HepG2 (cell line): ENCODE results near the gene SPECC1L. TPM values are rescaled to one million over a fixed set of nuclear protein-coding genes. Genes with fewer than 3 reads are reported as not detected.

Source experiments
- ATAC-seq: fragments of 200-7000 bp; cut with Tn5 transposase; 3 replicates; pipeline ENCODE4 v1.9.1; 2020; ENCODE audit warnings: mild to moderate bottlenecking, moderate library complexity
- BruUV-seq: library from RNA; stranded (reverse); fragments of 400-500 nt; replicated peaks from 2 replicates; lab custom pipeline; 2021; lab: Mats Ljungman, UMichigan
- CTCF ChIA-PET: fragments of 300-600 bp; formaldehyde crosslinking; extraction: SDS; loops from one replicate; lab custom pipeline; 2021; ENCODE audit warnings: low total read pairs, inconsistent platforms, low intra/inter-chr PET ratio; lab: Yijun Ruan, JAX
- POLR2A ChIA-PET: fragments of 350-600 bp; sonication (Branson Sonifier 250); formaldehyde crosslinking; loops from one replicate; lab custom pipeline; 2020; ENCODE audit warnings: antibody characterized with exemption, inconsistent platforms; lab: Yijun Ruan, JAX
- DNase-seq: peaks from one replicate; pipeline ENCODE4 v3.0.0-alpha.2; 2015; ENCODE audit warnings: low spot score
- FAIRE-seq: peaks from 3 replicates; lab custom pipeline; 2011; peaks lifted over from hg19 to GRCh38; lab: Jason Lieb, UNC
- H2AFZ ChIP-seq: one replicate; pipeline ENCODE4 v1.6.1; 2011; ENCODE audit warnings: low read length, inconsistent platforms
- H3K27ac ChIP-seq: fragments of 300-600 bp; 3 replicates; pipeline ENCODE4 v1.8.0; 2011; ENCODE audit warnings: mixed run types, mild to moderate bottlenecking, mixed read lengths, low read length, inconsistent platforms; ENCODE audit not compliant: insufficient read depth; ENCODE audit errors: extremely low read length
- H3K27me3 ChIP-seq, 2 experiments: fragments of 200-600 bp in 1 of 2; 2 replicates in 1 of 2; 3 replicates in 1 of 2; pipeline versions ENCODE4 v1.6.0 to v1.8.0; 2011; ENCODE audit warnings: low read length in 2 of 2, mild to moderate bottlenecking in 2 of 2, moderate library complexity in 2 of 2, inconsistent platforms in 1 of 2; ENCODE audit not compliant: insufficient read depth in 2 of 2, control insufficient read depth in 1 of 2
- H3K36me3 ChIP-seq, 2 experiments: fragments of 200-600 bp in 1 of 2; replicated peaks in 1 of 2; 2 replicates in 1 of 2; 3 replicates in 1 of 2; pipeline versions ENCODE4 v1.5.1 to v1.8.0; 2011; ENCODE audit warnings: low read length in 2 of 2, inconsistent platforms in 1 of 2; ENCODE audit not compliant: insufficient read depth in 2 of 2, control insufficient read depth in 1 of 2
- H3K4me1 ChIP-seq: 2 replicates; pipeline ENCODE4 v1.5.1; 2012; ENCODE audit warnings: low read length, inconsistent platforms; ENCODE audit not compliant: insufficient read depth
- H3K4me2 ChIP-seq: 2 replicates; pipeline ENCODE4 v1.6.0; 2011; ENCODE audit warnings: low read depth, low read length, inconsistent platforms
- H3K4me3 ChIP-seq, 3 experiments: fragments of 200-600 bp in 1 of 3; sonication (generic), shearing (Covaris generic) in 1 of 3; replicated peaks in 1 of 3; 2 replicates each; pipeline ENCODE4 v1.5.1; 2011 to 2016; ENCODE audit warnings: low read length in 3 of 3, inconsistent platforms in 2 of 3, low read depth in 2 of 3, mild to moderate bottlenecking in 2 of 3, control low read depth in 1 of 3, mixed read lengths in 1 of 3; ENCODE audit not compliant: insufficient read depth in 1 of 3
- H3K79me2 ChIP-seq: one replicate; pipeline ENCODE4 v1.6.1; 2011; ENCODE audit warnings: low read length, inconsistent platforms; ENCODE audit not compliant: insufficient read depth
- H3K9ac ChIP-seq: 2 replicates; pipeline ENCODE4 v1.6.0; 2011; ENCODE audit warnings: mild to moderate bottlenecking, low read depth, low read length, inconsistent platforms; ENCODE audit not compliant: insufficient read depth
- H3K9me3 ChIP-seq: 2 replicates; pipeline ENCODE4 v1.5.1; 2012; ENCODE audit warnings: mild to moderate bottlenecking, low read length
- H4K20me1 ChIP-seq: 2 replicates; pipeline ENCODE4 v1.6.0; 2011; ENCODE audit warnings: inconsistent platforms, mild to moderate bottlenecking, low read length, moderate library complexity; ENCODE audit not compliant: insufficient read depth
- HBP1 ChIP-seq: IDR thresholded peaks from 2 replicates; pipeline ENCODE4 v1.6.1; 2016; ENCODE audit warnings: low read depth, control low read depth
- JUN ChIP-seq: sonication (generic); formaldehyde crosslinking; IDR thresholded peaks from 2 replicates; pipeline ENCODE4 v1.4.0; 2020; ENCODE audit warnings: mild to moderate bottlenecking, missing genetic modification reagents
- NFE2L1 ChIP-seq: sonication (generic); formaldehyde crosslinking; IDR thresholded peaks from 2 replicates; pipeline ENCODE4 v1.4.0; 2020; ENCODE audit warnings: missing genetic modification reagents, mild to moderate bottlenecking, borderline replicate concordance
- PLRG1 ChIP-seq: fragments of 450-650 bp; conservative IDR thresholded peaks from 2 replicates; pipeline ENCODE4 v1.6.1; 2016
- PPARG ChIP-seq: conservative IDR thresholded peaks from 2 replicates; pipeline ENCODE4 v1.6.1; 2016; ENCODE audit warnings: missing biosample characterization, missing genetic modification reagents
- RFX1 ChIP-seq: fragments of 450-650 bp; IDR thresholded peaks from 2 replicates; pipeline ENCODE4 v1.6.1; 2017
- TSC22D2 ChIP-seq: sonication (generic); formaldehyde crosslinking; IDR thresholded peaks from 2 replicates; pipeline ENCODE4 v1.5.1; 2020; ENCODE audit warnings: missing genetic modification reagents, mild to moderate bottlenecking, borderline replicate concordance
- ZMAT3 ChIP-seq: sonication (generic); formaldehyde crosslinking; conservative IDR thresholded peaks from 2 replicates; pipeline ENCODE4 v1.7.0; 2021; ENCODE audit warnings: missing genetic modification reagents
- ZMYM3 ChIP-seq: sonication (generic); formaldehyde crosslinking; IDR thresholded peaks from 2 replicates; pipeline ENCODE4 v1.5.1; 2020; ENCODE audit warnings: mild to moderate bottlenecking, missing genetic modification reagents
- ZNF3 ChIP-seq: IDR thresholded peaks from 2 replicates; pipeline ENCODE4 v1.7.0; 2017; ENCODE audit warnings: inconsistent platforms
- ZNF552 ChIP-seq: sonication (generic); formaldehyde crosslinking; IDR thresholded peaks from 2 replicates; pipeline ENCODE4 v1.9.0; 2022; ENCODE audit warnings: missing genetic modification reagents, mild to moderate bottlenecking, borderline replicate concordance
- ZNF891 ChIP-seq: sonication (generic); formaldehyde crosslinking; IDR thresholded peaks from 2 replicates; pipeline ENCODE4 v1.5.0; 2020; ENCODE audit warnings: mild to moderate bottlenecking, missing genetic modification reagents
- WGBS: methylation state at CpG from one replicate; pipeline ENCODE4 v1.1.6; 2017; ENCODE audit warnings: low lambda C conversion rate; 5-methylcytosine and 5-hydroxymethylcytosine counted together
- in situ Hi-C: cut with HindIII; loops from 2 replicates; pipeline ENCODE4 v1.10.0; 2017; ENCODE audit warnings: low pct_unique_long_range_greater_than_20kb; ENCODE audit not compliant: extremely low pct_ligation_motif_present
- intact Hi-C: fragments of 100-400 bp; cut with micrococcal nuclease; formaldehyde crosslinking; loops from one replicate; pipeline ENCODE4 v1.10.0; 2022; ENCODE audit not compliant: unreplicated experiment
- polyA plus RNA-seq, 8 experiments: library from polyadenylated mRNA; depleted of rRNA in 3 of 8; stranded (reverse) in 7 of 8; unstranded in 1 of 8; fragments of >200 nt; fragmentation: Illumina TruSeq in 4 of 8; extraction: Trizol in 4 of 8; gene quantifications; 2 replicates each; pipeline versions ENCODE4 v1.2.1 to v1.2.3, GENCODE V29; 2011 to 2016; ENCODE audit warnings: low read depth in 4 of 8, missing spikeins in 1 of 8, mixed read lengths in 1 of 8; ENCODE audit not compliant: insufficient read depth in 1 of 8
- total RNA-seq, 5 experiments: library from RNA; depleted of rRNA; stranded (reverse); fragments of >200 nt; fragmentation: Illumina TruSeq; extraction: Trizol; gene quantifications; 2 replicates each; pipeline ENCODE4 v1.2.3, GENCODE V29; 2016; ENCODE audit warnings: low read depth in 1 of 5

Gene SPECC1L
- total and polyA plus RNA-seq, 2 of the 13 experiments (the other 11 are each of a cell fraction or from before 2014, with no cell fraction given), result 14.1 to 30.3 TPM

- Histone ChIP-seq H3K79me2 (no peaks in the 10 kb centered on the region), H2AFZ (no peak overlapping the region), H3K4me1 (peaks cover 6% of the 10 kb centered on the region; the same call in 1 of the 2 replicates), H3K9ac (no peak overlapping the region), H3K9me3 (no peaks in the 10 kb centered on the region), H3K27me3 (no peaks in the 10 kb centered on the region), H4K20me1 (no peaks in the 10 kb centered on the region), H3K36me3 (peaks cover 5 to 19% of the 10 kb centered on the region in 2 experiments), H3K4me3 (no peak overlapping the region), H3K4me2 (no peak overlapping the region), H3K27ac (no peak overlapping the region)
- in situ Hi-C loops, result no loop called here
- DNase-seq, result no peak
- no peak for FAIRE-seq
- ChIA-PET CTCF (no interaction called here), POLR2A (no interaction called here)
- no TSS peak for BruUV-seq
- no peak for TF ChIP-seq ZMYM3 (CRISPR knock-in tag)
- TF ChIP-seq RFX1, result no peak
- no peak for TF ChIP-seq ZNF552
- TF ChIP-seq ZNF3 (CRISPR knock-in tag), result no peak
- no peak for TF ChIP-seq ZNF891 (CRISPR knock-in tag)
- TF ChIP-seq ZMAT3 (CRISPR knock-in tag), result no peak
- no peak for TF ChIP-seq PPARG (CRISPR knock-in tag)
- no peak for TF ChIP-seq JUN (CRISPR knock-in tag)
- TF ChIP-seq TSC22D2, result no peak
- no peak for TF ChIP-seq PLRG1
- no peak for TF ChIP-seq HBP1 (CRISPR knock-in tag)
- TF ChIP-seq NFE2L1, result no peak
- intact Hi-C loops, result no loop called here
- ATAC-seq, result no peak
- WGBS, result 99% methylated on average over 3 of the region's 3 CpGs
Measured at GRCh38 chr22:24391836-24392217, 121.2 kb downstream of the SPECC1L start.
